HepG2 (cell line): Measurements from ENCODE around the gene RPL3. TPM values are rescaled to one million over a fixed set of nuclear protein-coding genes. Genes with fewer than 3 reads are reported as not detected.

ENCODE experiments used
- ATAC-seq: fragments of 200-7000 bp; cut with Tn5 transposase; 3 replicates; pipeline ENCODE4 v1.9.1; 2020; ENCODE audit warnings: mild to moderate bottlenecking, moderate library complexity
- BruUV-seq: library from RNA; stranded (reverse); fragments of 400-500 nt; replicated peaks from 2 replicates; lab custom pipeline; 2021; lab: Mats Ljungman, UMichigan
- CTCF ChIA-PET: fragments of 300-600 bp; formaldehyde crosslinking; extraction: SDS; loops from one replicate; lab custom pipeline; 2021; ENCODE audit warnings: low total read pairs, inconsistent platforms, low intra/inter-chr PET ratio; lab: Yijun Ruan, JAX
- POLR2A ChIA-PET: fragments of 350-600 bp; sonication (Branson Sonifier 250); formaldehyde crosslinking; loops from one replicate; lab custom pipeline; 2020; ENCODE audit warnings: antibody characterized with exemption, inconsistent platforms; lab: Yijun Ruan, JAX
- DNase-seq: peaks from one replicate; pipeline ENCODE4 v3.0.0-alpha.2; 2015; ENCODE audit warnings: low spot score
- FAIRE-seq: peaks from 3 replicates; lab custom pipeline; 2011; peaks lifted over from hg19 to GRCh38; lab: Jason Lieb, UNC
- H2AFZ ChIP-seq: one replicate; pipeline ENCODE4 v1.6.1; 2011; ENCODE audit warnings: low read length, inconsistent platforms
- H3K27ac ChIP-seq: fragments of 300-600 bp; 3 replicates; pipeline ENCODE4 v1.8.0; 2011; ENCODE audit warnings: mixed run types, mild to moderate bottlenecking, mixed read lengths, low read length, inconsistent platforms; ENCODE audit not compliant: insufficient read depth; ENCODE audit errors: extremely low read length
- H3K27me3 ChIP-seq, 2 experiments: fragments of 200-600 bp in 1 of 2; 2 replicates in 1 of 2; 3 replicates in 1 of 2; pipeline versions ENCODE4 v1.6.0 to v1.8.0; 2011; ENCODE audit warnings: low read length in 2 of 2, mild to moderate bottlenecking in 2 of 2, moderate library complexity in 2 of 2, inconsistent platforms in 1 of 2; ENCODE audit not compliant: insufficient read depth in 2 of 2, control insufficient read depth in 1 of 2
- H3K36me3 ChIP-seq, 2 experiments: fragments of 200-600 bp in 1 of 2; replicated peaks in 1 of 2; 2 replicates in 1 of 2; 3 replicates in 1 of 2; pipeline versions ENCODE4 v1.5.1 to v1.8.0; 2011; ENCODE audit warnings: low read length in 2 of 2, inconsistent platforms in 1 of 2; ENCODE audit not compliant: insufficient read depth in 2 of 2, control insufficient read depth in 1 of 2
- H3K4me1 ChIP-seq: 2 replicates; pipeline ENCODE4 v1.5.1; 2012; ENCODE audit warnings: low read length, inconsistent platforms; ENCODE audit not compliant: insufficient read depth
- H3K4me2 ChIP-seq: 2 replicates; pipeline ENCODE4 v1.6.0; 2011; ENCODE audit warnings: low read depth, low read length, inconsistent platforms
- H3K4me3 ChIP-seq, 3 experiments: fragments of 200-600 bp in 1 of 3; sonication (generic), shearing (Covaris generic) in 1 of 3; replicated peaks in 1 of 3; 2 replicates each; pipeline ENCODE4 v1.5.1; 2011 to 2016; ENCODE audit warnings: low read length in 3 of 3, inconsistent platforms in 2 of 3, low read depth in 2 of 3, mild to moderate bottlenecking in 2 of 3, control low read depth in 1 of 3, mixed read lengths in 1 of 3; ENCODE audit not compliant: insufficient read depth in 1 of 3
- H3K79me2 ChIP-seq: one replicate; pipeline ENCODE4 v1.6.1; 2011; ENCODE audit warnings: low read length, inconsistent platforms; ENCODE audit not compliant: insufficient read depth
- H3K9ac ChIP-seq: 2 replicates; pipeline ENCODE4 v1.6.0; 2011; ENCODE audit warnings: mild to moderate bottlenecking, low read depth, low read length, inconsistent platforms; ENCODE audit not compliant: insufficient read depth
- H3K9me3 ChIP-seq: 2 replicates; pipeline ENCODE4 v1.5.1; 2012; ENCODE audit warnings: mild to moderate bottlenecking, low read length
- H4K20me1 ChIP-seq: 2 replicates; pipeline ENCODE4 v1.6.0; 2011; ENCODE audit warnings: inconsistent platforms, mild to moderate bottlenecking, low read length, moderate library complexity; ENCODE audit not compliant: insufficient read depth
- CTCF ChIP-seq: sonication (generic); formaldehyde crosslinking; IDR thresholded peaks from 2 replicates; pipeline ENCODE4 v1.5.0; 2020; ENCODE audit warnings: mild to moderate bottlenecking, missing genetic modification reagents, moderate library complexity
- STAG1 ChIP-seq: sonication (generic); formaldehyde crosslinking; IDR thresholded peaks from 2 replicates; pipeline ENCODE4 v1.4.0; 2020; ENCODE audit warnings: missing genetic modification reagents
- ZBTB46 ChIP-seq: sonication (generic); formaldehyde crosslinking; IDR thresholded peaks from 2 replicates; pipeline ENCODE4 v1.4.0; 2020; ENCODE audit warnings: mild to moderate bottlenecking, missing genetic modification reagents, borderline replicate concordance
- WGBS: methylation state at CpG from one replicate; pipeline ENCODE4 v1.1.6; 2017; ENCODE audit warnings: low lambda C conversion rate; 5-methylcytosine and 5-hydroxymethylcytosine counted together
- in situ Hi-C: cut with HindIII; loops from 2 replicates; pipeline ENCODE4 v1.10.0; 2017; ENCODE audit warnings: low pct_unique_long_range_greater_than_20kb; ENCODE audit not compliant: extremely low pct_ligation_motif_present
- intact Hi-C: fragments of 100-400 bp; cut with micrococcal nuclease; formaldehyde crosslinking; loops from one replicate; pipeline ENCODE4 v1.10.0; 2022; ENCODE audit not compliant: unreplicated experiment
- polyA plus RNA-seq, 8 experiments: library from polyadenylated mRNA; depleted of rRNA in 3 of 8; stranded (reverse) in 7 of 8; unstranded in 1 of 8; fragments of >200 nt; fragmentation: Illumina TruSeq in 4 of 8; extraction: Trizol in 4 of 8; gene quantifications; 2 replicates each; pipeline versions ENCODE4 v1.2.1 to v1.2.3, GENCODE V29; 2011 to 2016; ENCODE audit warnings: low read depth in 4 of 8, missing spikeins in 1 of 8, mixed read lengths in 1 of 8; ENCODE audit not compliant: insufficient read depth in 1 of 8
- total RNA-seq, 5 experiments: library from RNA; depleted of rRNA; stranded (reverse); fragments of >200 nt; fragmentation: Illumina TruSeq; extraction: Trizol; gene quantifications; 2 replicates each; pipeline ENCODE4 v1.2.3, GENCODE V29; 2016; ENCODE audit warnings: low read depth in 1 of 5

RPL3 gene
- total and polyA plus RNA-seq, 2 of the 13 experiments (the other 11 are each of a cell fraction or from before 2014, with no cell fraction given), result 1,051 to 3,279 TPM

- WGBS, result 29% methylated on average over 10 of the region's 11 CpGs
- H3K4me2 ChIP-seq, result no peak overlapping the region; the same call in 1 of the 2 replicates
- FAIRE-seq (no peak), ATAC-seq (peak; percentile 18; the same call in 1 of the 3 replicates)
- H3K9ac ChIP-seq, result no peak overlapping the region
- H2AFZ ChIP-seq, result no peak overlapping the region
- H3K9me3 ChIP-seq, result no peaks in the 10 kb centered on the region
- TF ChIP-seq ZBTB46 (CRISPR knock-in tag), result no peak
- TF ChIP-seq CTCF, result peak; percentile 55
- peak; percentile 39 for TF ChIP-seq STAG1 (CRISPR knock-in tag)
- TF ChIP-seq, all 625 proteins: peak for 2
- DNase-seq, result no peak
- Histone ChIP-seq H4K20me1 (no peaks in the 10 kb centered on the region), H3K79me2 (no peaks in the 10 kb centered on the region), H3K4me3 (no peak overlapping the region), H3K27me3 (peaks cover 0 to 18% of the 10 kb centered on the region in 2 experiments; a peak in 4 of 5 replicates), H3K36me3 (no peaks in the 10 kb centered on the region), H3K27ac (no peak overlapping the region), H3K4me1 (peaks cover 18% of the 10 kb centered on the region)
- intact Hi-C loops (no loop called here), in situ Hi-C loops (no loop called here)
- POLR2A ChIA-PET, result interaction anchor here (0.9 to 1.2 kb wide), 2 partner anchors 45 to 54 kb away, joined by 3 to 4 read pairs; partner anchors contain the start of gene RPL3
- BruUV-seq, result no TSS peak
- CTCF ChIA-PET, result interaction anchor here (0.6 kb wide), 1 partner anchor 22 kb away, joined by 3 read pairs; no protein-coding TSS in a partner anchor
Measured at GRCh38 chr22:39364714-39365491, 45.5 kb upstream of the RPL3 start.
